ENCODE data around the gene SLC2A1. TPM values are rescaled to one million over a fixed set of nuclear protein-coding genes. Genes with fewer than 3 reads are reported as not detected.

Gene SLC2A1
- total RNA-seq, 2 experiments from 2014 or later: 98.0 to 109 TPM

DNA sequence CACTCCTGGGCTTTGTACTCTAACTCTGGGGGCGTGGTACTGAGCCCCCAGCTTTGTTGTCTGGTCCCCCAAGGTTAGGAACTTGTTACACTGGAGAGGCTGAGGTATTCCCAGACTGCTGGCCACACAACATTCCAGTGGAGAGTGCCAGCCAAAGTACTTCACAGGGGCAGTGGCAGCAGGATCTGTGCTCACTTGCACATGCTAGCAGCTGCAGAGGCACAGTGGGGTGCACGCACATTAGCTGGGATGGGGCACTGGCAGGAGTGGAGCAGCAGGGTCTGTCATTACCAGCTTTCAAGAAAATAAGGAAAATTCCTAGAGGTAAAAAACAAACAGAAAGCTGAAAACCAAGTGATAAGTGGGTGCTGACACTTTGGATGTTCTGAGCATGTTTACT lies 81.3 kb downstream of the SLC2A1 start:
- ChIA-PET CTCF (no interaction called here), POLR2A (no interaction called here)
- Mint-ChIP-seq H3K4me3 (no peak overlapping the region), H3K4me1 (peaks cover 4% of the 10 kb centered on the region), H3K27ac (no peak overlapping the region), H3K27me3 (peaks cover 19% of the 10 kb centered on the region), H3K36me3 (ENCODE audit: low read depth) (peaks cover 2% of the 10 kb centered on the region), H3K9me3 (peaks cover 7% of the 10 kb centered on the region)
- DNase-seq: no peak

DNA sequence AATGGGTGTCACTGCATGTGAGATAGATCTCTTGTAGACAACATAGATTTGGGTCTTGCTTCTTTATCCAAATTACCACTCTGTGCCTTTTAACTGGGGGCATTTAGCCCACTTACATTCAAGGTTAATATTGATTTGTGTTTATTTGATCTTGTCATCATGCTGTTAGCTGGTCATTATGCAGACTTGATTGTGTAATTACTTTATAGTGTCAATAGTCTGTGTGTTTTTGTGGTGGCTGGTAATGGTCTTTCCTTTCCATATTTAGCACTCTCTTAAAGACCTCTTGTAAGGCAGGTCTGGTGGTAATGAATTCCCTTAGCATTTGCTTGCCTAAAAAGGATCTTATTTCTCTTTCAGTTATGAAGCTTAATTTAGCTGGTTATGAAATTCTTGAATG lies 82.7 kb downstream of the SLC2A1 start:
- Mint-ChIP-seq H3K4me3 (no peak overlapping the region), H3K27ac (no peak overlapping the region), H3K4me1 (peaks cover 4% of the 10 kb centered on the region), H3K36me3 (ENCODE audit: low read depth) (peaks cover 2% of the 10 kb centered on the region), H3K27me3 (peaks cover 21% of the 10 kb centered on the region), H3K9me3 (peaks cover 7% of the 10 kb centered on the region)
- DNase-seq: no peak
- ChIA-PET CTCF (no interaction called here), POLR2A (no interaction called here)

Other genes with a start within 250 kb of the SLC2A1 start
- not detected for gene CLDN19, start 218.6 kb downstream of the SLC2A1 start, total RNA-seq
- 10 to 100 TPM; 39.7 to 41.5 TPM for gene P3H1, start 191.8 kb downstream of the SLC2A1 start, total RNA-seq
- gene C1orf50, start 191.6 kb downstream of the SLC2A1 start, total RNA-seq: 1 to 10 TPM; 7.0 to 9.4 TPM
- under 1 TPM; 0.21 to 0.25 TPM for gene TMEM269, start 173.9 kb downstream of the SLC2A1 start, total RNA-seq
- 1 to 10 TPM; 7.7 to 7.8 TPM for gene ERMAP, start 141.7 kb downstream of the SLC2A1 start, total RNA-seq
- 10 to 100 TPM; 19.8 to 20.6 TPM for gene SVBP, start 141.5 kb downstream of the SLC2A1 start, total RNA-seq
- 10 to 100 TPM; 10.8 to 11.0 TPM for gene ZNF691, start 112.3 kb downstream of the SLC2A1 start, total RNA-seq
- 10 to 100 TPM; 40.5 to 45.8 TPM for gene EBNA1BP2, start 213.4 kb upstream of the SLC2A1 start, total RNA-seq
- gene CFAP57, start 213.5 kb upstream of the SLC2A1 start, total RNA-seq: not detected

All from activated CD4-positive, alpha-beta T cell treated with anti-CD3 and anti-CD28 coated beads, Interleukin-2, amount 10 ng/mL, durations not matched to agents 7 days and 5 days (primary cell).